NCI-H1930 (cell line): ENCODE data around the gene TWIST1.
A peak's percentile ranks its signal among the peaks of the same experiment; 100 is the strongest.

ENCODE experiments used
- DNase-seq, 2 experiments: peaks; one replicate each; lab custom pipeline; 2025; lab: John Stamatoyannopoulos, UW

Gene TWIST1

GRCh38 chr7:19113002-19113350, 4.5 kb downstream of the TWIST1 start:
- no peak for DNase-seq

- no peak for DNase-seq
Measured at GRCh38 chr7:19112274-19113001, 5.0 kb downstream of the TWIST1 start.

GRCh38 chr7:19111474-19112273, 5.8 kb downstream of the TWIST1 start:
- DNase-seq: no peak

- no peak for DNase-seq
Measured at GRCh38 chr7:19110776-19111175, 6.7 kb downstream of the TWIST1 start.

GRCh38 chr7:19110026-19110730, 7.3 kb downstream of the TWIST1 start:
- DNase-seq: no peak

- DNase-seq: no peak
Measured at GRCh38 chr7:19109000-19109946, 8.2 kb downstream of the TWIST1 start.

GRCh38 chr7:19107356-19108146, 9.9 kb downstream of the TWIST1 start:
- DNase-seq: no peak

GRCh38 chr7:19107081-19107355, 10.4 kb downstream of the TWIST1 start:
- no peak for DNase-seq

GRCh38 chr7:19106241-19107080, 11.0 kb downstream of the TWIST1 start:
- DNase-seq: peak in 1 of 2 experiments; percentile 7

GRCh38 chr7:19105546-19105945, 11.9 kb downstream of the TWIST1 start:
- no peak for DNase-seq

- DNase-seq: no peak
Measured at GRCh38 chr7:19104811-19105210, 12.6 kb downstream of the TWIST1 start.

- no peak for DNase-seq
Measured at GRCh38 chr7:19102884-19103283, 14.6 kb downstream of the TWIST1 start.

- DNase-seq: no peak
Measured at GRCh38 chr7:19101909-19102308, 15.5 kb downstream of the TWIST1 start.

- DNase-seq: no peak
Measured at GRCh38 chr7:19101472-19101871, 16.0 kb downstream of the TWIST1 start.

GRCh38 chr7:19099924-19100323, 17.5 kb downstream of the TWIST1 start:
- no peak for DNase-seq

GRCh38 chr7:19099194-19099593, 18.2 kb downstream of the TWIST1 start:
- DNase-seq: no peak

GRCh38 chr7:19098510-19098909, 18.9 kb downstream of the TWIST1 start:
- DNase-seq: no peak

- no peak for DNase-seq
Measured at GRCh38 chr7:19097165-19098055, 20.0 kb downstream of the TWIST1 start.

GRCh38 chr7:19095353-19095860, 22.0 kb downstream of the TWIST1 start:
- DNase-seq: no peak
